Common myeloid progenitor, CD34-positive (primary cell): ENCODE results near the gene TP53I11.

Source experiments
- CTCF ChIA-PET: fragments of 350-600 bp; sonication (Branson Sonifier 250); formaldehyde crosslinking; loops from one replicate; lab custom pipeline; 2021; ENCODE audit warnings: antibody characterized with exemption; lab: Charles Lee
- POLR2A ChIA-PET: fragments of 350-600 bp; sonication (Branson Sonifier 250); formaldehyde crosslinking; loops from one replicate; lab custom pipeline; 2021; ENCODE audit warnings: antibody characterized with exemption; lab: Charles Lee
- DNase-seq, 3 donors: peaks; one replicate each; pipeline versions ENCODE4 v3.0.0 to v3.0.0-alpha.2; 2013
- H3K27ac ChIP-seq, 2 experiments: 1 replicate in 1 of 2; 2 replicates in 1 of 2; pipeline ENCODE4 v1.7.0; 2013; ENCODE audit warnings: inconsistent platforms in 2 of 2, low read length in 2 of 2, mild to moderate bottlenecking in 2 of 2, low read depth in 1 of 2, moderate library complexity in 1 of 2; ENCODE audit not compliant: severe bottlenecking in 2 of 2, insufficient read depth in 1 of 2, poor library complexity in 1 of 2
- H3K27me3 ChIP-seq, 5 experiments: replicated peaks in 2 of 5; 1 replicate in 3 of 5; 2 replicates in 2 of 5; pipeline versions ENCODE4 v1.6.1 to v1.7.0; 2013; ENCODE audit warnings: low read length in 4 of 5, mild to moderate bottlenecking in 2 of 5, moderate library complexity in 2 of 5, inconsistent platforms in 1 of 5; ENCODE audit not compliant: insufficient read depth in 5 of 5, control insufficient read depth in 4 of 5
- H3K36me3 ChIP-seq, 4 experiments: 1 replicate in 2 of 4; 2 replicates in 2 of 4; pipeline versions ENCODE4 v1.6.1 to v1.7.0; 2013; ENCODE audit warnings: low read length in 3 of 4, control low read depth in 1 of 4, mild to moderate bottlenecking in 1 of 4; ENCODE audit not compliant: control insufficient read depth in 4 of 4, insufficient read depth in 4 of 4
- H3K4me1 ChIP-seq, 4 experiments: 1 replicate in 3 of 4; 2 replicates in 1 of 4; pipeline versions ENCODE4 v1.6.1 to v1.7.1; 2013; ENCODE audit warnings: low read length in 3 of 4, mild to moderate bottlenecking in 3 of 4, control low read depth in 1 of 4, inconsistent platforms in 1 of 4, moderate library complexity in 1 of 4; ENCODE audit not compliant: control insufficient read depth in 4 of 4, insufficient read depth in 4 of 4; ENCODE audit errors: control extremely low read depth in 1 of 4
- H3K4me3 ChIP-seq, 7 experiments: 1 replicate in 4 of 7; 2 replicates in 3 of 7; pipeline versions ENCODE4 v1.5.1 to v1.7.0; 2013; ENCODE audit warnings: mild to moderate bottlenecking in 7 of 7, low read length in 6 of 7, moderate library complexity in 6 of 7, inconsistent platforms in 2 of 7, low read depth in 2 of 7, control low read depth in 1 of 7; ENCODE audit not compliant: insufficient read depth in 4 of 7, control insufficient read depth in 1 of 7; ENCODE audit errors: extremely low read depth in 1 of 7
- H3K9me3 ChIP-seq, 5 experiments: 1 replicate in 4 of 5; 2 replicates in 1 of 5; pipeline versions ENCODE4 v1.6.1 to v1.7.1; 2013; ENCODE audit warnings: low read length in 4 of 5, mild to moderate bottlenecking in 2 of 5, inconsistent platforms in 1 of 5, low read depth in 1 of 5, moderate library complexity in 1 of 5; ENCODE audit not compliant: control insufficient read depth in 4 of 5, insufficient read depth in 2 of 5; ENCODE audit errors: control extremely low read depth in 1 of 5
- whole genome bisulfite sequencing: methylation state at CpG from one replicate; pipeline ENCODE4 v1.1.5; 2013; ENCODE audit not compliant: insufficient coverage; 5-methylcytosine and 5-hydroxymethylcytosine counted together

The TP53I11 gene

DNA sequence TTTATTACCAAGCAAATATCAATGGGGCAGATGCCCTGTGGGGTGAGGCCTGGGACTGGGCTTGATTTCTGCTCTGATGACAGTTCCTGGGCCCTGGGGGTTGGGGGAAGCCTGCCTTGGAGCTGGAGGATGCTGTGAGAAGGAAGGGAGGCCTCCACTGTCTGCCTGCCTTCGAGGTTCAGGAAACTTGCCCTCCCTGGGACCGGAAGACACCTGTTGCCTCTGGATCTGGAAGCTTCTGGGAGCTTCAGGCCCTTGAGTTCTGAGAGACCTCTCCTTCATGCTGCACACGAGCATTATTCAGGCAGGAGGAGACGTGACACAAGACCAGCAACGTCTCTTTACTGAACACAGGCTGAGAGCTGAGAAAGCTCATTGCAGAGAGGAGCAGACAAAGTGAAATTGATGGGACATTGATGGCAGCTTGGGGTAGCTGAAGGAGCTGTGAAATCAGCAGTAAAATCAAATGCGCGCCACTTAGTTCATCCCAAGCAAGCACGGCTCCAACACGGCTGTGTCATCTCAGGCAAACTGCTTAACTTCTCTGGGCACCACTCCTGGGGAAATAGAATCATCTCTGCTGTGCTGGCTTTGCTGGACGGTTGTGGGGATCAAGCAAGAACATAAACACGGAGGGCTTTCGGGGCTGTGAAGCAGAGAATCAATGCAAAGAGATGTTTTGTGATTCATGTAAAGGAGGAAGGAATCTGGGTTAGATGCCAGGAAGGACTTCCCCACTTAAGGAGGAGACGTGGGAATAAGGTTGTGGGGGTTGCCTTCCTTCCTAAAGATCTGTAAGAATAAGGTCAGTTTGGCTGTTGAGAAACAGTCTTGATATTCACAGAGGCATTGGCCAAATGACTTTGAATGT, 64.5 kb downstream of the TP53I11 start:
- CTCF ChIA-PET, result interaction anchor here (0.7 to 3.2 kb wide), 4 partner anchors 10 to 29 kb away, joined by 3 to 12 read pairs (median 7); no protein-coding TSS in a partner anchor
- Histone ChIP-seq H3K4me3 (no peak overlapping the region), H3K4me1 (no peaks in the 10 kb centered on the region), H3K9me3 (no peaks in the 10 kb centered on the region), H3K27ac (no peak overlapping the region), H3K36me3 (no peaks in the 10 kb centered on the region), H3K27me3 (peaks cover 0 to 13% (median 8%) of the 10 kb centered on the region in 5 experiments)
- DNase-seq, result no peak
- POLR2A ChIA-PET, result no interaction called here
- 87% methylated on average over 13 of the region's 13 CpGs for WGBS

DNA sequence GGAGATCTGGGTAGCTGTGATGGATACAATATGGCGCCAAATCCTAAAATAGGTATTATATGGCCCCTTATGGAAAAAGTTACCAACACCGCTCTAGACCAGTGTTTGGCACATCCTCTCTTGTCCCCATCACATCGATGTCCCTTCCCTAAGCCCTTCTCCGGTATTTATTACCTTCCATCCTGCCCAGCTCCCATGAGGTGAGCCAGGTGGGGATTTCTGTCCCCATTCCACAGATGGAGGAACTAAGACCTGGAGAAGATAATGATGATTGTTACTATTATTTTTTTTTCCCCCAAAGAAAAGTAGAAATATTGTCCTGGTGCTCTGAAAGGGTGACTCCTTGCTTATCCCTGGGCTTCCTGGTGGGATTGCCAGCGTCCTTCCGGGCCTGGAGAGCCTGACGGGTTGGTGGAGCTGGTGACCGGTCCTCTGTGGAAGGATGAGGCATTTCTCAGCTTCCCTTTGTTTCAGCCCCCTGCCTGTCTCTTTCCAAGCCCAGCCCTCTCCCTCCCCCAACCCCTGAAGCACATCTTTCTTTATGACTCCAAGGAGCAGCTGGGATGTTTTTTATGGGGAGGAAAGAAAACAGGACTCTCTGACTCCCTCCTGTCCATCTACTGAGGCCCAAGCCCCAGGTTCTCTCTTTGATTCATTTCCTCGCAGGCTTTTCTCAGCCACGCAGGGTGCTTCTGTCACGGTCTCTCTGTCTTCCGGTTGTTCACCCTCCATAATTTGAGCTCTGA, 65.4 kb downstream of the TP53I11 start:
- Histone ChIP-seq H3K27ac (no peak overlapping the region), H3K9me3 (no peaks in the 10 kb centered on the region), H3K4me1 (no peaks in the 10 kb centered on the region), H3K36me3 (no peaks in the 10 kb centered on the region), H3K4me3 (no peak overlapping the region), H3K27me3 (peaks cover 0 to 14% (median 8%) of the 10 kb centered on the region in 5 experiments)
- ChIA-PET CTCF (interaction anchor here (0.7 to 3.2 kb wide), 4 partner anchors 10 to 28 kb away, joined by 3 to 12 read pairs (median 7); no protein-coding TSS in a partner anchor), POLR2A (no interaction called here)
- 100% methylated on average over 8 of the region's 12 CpGs for WGBS
- DNase-seq, result no peak

DNA sequence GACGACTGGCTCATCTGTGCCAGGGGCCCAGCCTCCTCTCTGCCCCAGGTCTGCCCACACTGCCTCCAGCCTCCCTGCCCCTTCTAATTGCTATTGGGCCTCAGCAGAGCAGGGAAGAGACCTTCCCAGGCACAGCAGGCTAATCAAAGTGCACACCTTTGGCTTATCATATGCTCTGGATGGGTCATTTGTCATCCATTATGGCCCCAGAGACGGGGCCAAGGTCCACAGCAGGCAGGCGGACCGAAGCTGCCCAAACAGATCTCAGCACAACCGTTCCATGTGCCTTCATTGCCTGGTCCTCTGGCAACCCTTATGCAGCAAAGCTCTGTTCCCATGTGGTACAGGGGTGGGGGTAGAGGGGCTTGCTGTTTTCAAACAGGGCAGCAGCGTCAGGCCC, 66.6 kb downstream of the TP53I11 start:
- Histone ChIP-seq H3K9me3 (no peaks in the 10 kb centered on the region), H3K27me3 (peaks cover 0 to 18% (median 8%) of the 10 kb centered on the region in 5 experiments), H3K27ac (no peak overlapping the region), H3K36me3 (no peaks in the 10 kb centered on the region), H3K4me3 (no peak overlapping the region), H3K4me1 (no peaks in the 10 kb centered on the region)
- 90% methylated on average over 6 of the region's 6 CpGs for WGBS
- ChIA-PET POLR2A (no interaction called here), CTCF (interaction anchor here (1.1 to 2.7 kb wide), 4 partner anchors 9 to 344 kb away, joined by 3 to 12 read pairs (median 4); no protein-coding TSS in a partner anchor)
- DNase-seq, result no peak

DNA sequence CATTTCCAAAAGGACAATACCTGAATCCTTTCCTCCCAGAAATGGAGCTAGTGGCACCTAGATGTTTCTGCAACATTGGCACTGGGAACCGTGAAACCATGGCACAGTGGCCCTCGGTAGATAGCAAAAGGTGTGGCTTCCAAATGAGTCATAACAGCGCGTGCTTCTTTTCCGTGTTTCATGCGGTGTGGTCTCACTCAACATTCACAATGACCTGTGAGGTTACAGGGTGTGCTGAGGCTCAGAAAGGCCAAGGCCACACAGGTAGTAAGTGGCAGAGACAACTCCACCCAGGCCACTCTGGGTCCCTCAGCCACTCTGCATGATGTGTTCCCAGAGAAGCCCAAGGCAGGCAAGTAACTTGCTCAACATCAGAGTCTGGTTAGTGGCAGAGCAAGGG, 67.4 kb downstream of the TP53I11 start:
- no peak for DNase-seq
- no peaks in the 10 kb centered on the region for H3K9me3 ChIP-seq
- ChIA-PET CTCF (interaction anchor here (1.2 kb wide), 1 partner anchor 16 kb away, joined by 3 read pairs; no protein-coding TSS in a partner anchor), POLR2A (no interaction called here)
- H3K36me3 ChIP-seq, result no peaks in the 10 kb centered on the region
- no peaks in the 10 kb centered on the region for H3K4me1 ChIP-seq
- no peak overlapping the region for H3K4me3 ChIP-seq
- H3K27me3 ChIP-seq, result peaks cover 0 to 21% (median 8%) of the 10 kb centered on the region in 5 experiments
- no peak overlapping the region for H3K27ac ChIP-seq
- 99% methylated on average over 6 of the region's 6 CpGs for WGBS
